Keratinocyte (primary cell): ENCODE measurements around the gene PLXNB2. TPM values are rescaled to one million over a fixed set of nuclear protein-coding genes. Genes with fewer than 3 reads are reported as not detected.

Experiments
- DNase-seq: peaks from one replicate; pipeline ENCODE4 v3.0.0-alpha.2; 2011; ENCODE audit warnings: low read depth, missing footprints, low spot score
- FAIRE-seq: peaks from 2 replicates; lab custom pipeline; 2011; peaks lifted over from hg19 to GRCh38; lab: Jason Lieb, UNC
- H2AFZ ChIP-seq: 2 replicates; pipeline ENCODE4 v1.6.0; 2012; ENCODE audit warnings: low read length, control low read depth, inconsistent platforms; ENCODE audit not compliant: control insufficient read depth
- H3K27ac ChIP-seq: 2 replicates; pipeline ENCODE4 v1.5.1; 2011; ENCODE audit warnings: low read length; ENCODE audit not compliant: control insufficient read depth, insufficient read depth
- H3K27me3 ChIP-seq: 3 replicates; pipeline ENCODE4 v1.6.0; 2011; ENCODE audit warnings: low read length; ENCODE audit not compliant: control insufficient read depth, insufficient read depth; ENCODE audit errors: extremely low read depth
- H3K36me3 ChIP-seq, 2 experiments: 2 replicates in 1 of 2; 3 replicates in 1 of 2; pipeline ENCODE4 v1.5.1; 2011; ENCODE audit warnings: low read length in 2 of 2, mild to moderate bottlenecking in 1 of 2; ENCODE audit not compliant: control insufficient read depth in 2 of 2, insufficient read depth in 2 of 2; ENCODE audit errors: extremely low read depth in 1 of 2
- H3K4me1 ChIP-seq: 3 replicates; pipeline ENCODE4 v1.5.1; 2011; ENCODE audit warnings: low read length; ENCODE audit not compliant: control insufficient read depth, insufficient read depth; ENCODE audit errors: extremely low read depth
- H3K4me2 ChIP-seq: 3 replicates; pipeline ENCODE4 v1.6.0; 2011; ENCODE audit warnings: low read depth, low read length; ENCODE audit not compliant: control insufficient read depth, insufficient read depth; ENCODE audit errors: extremely low read depth
- H3K4me3 ChIP-seq, 3 experiments: fragments of 200-600 bp in 1 of 3; sonication (generic) in 1 of 3; 2 replicates in 2 of 3; 3 replicates in 1 of 3; pipeline ENCODE4 v1.5.1; 2011 to 2016; ENCODE audit warnings: low read length in 3 of 3, mild to moderate bottlenecking in 3 of 3, control low read depth in 2 of 3, inconsistent platforms in 1 of 3, low read depth in 1 of 3, mixed read lengths in 1 of 3, mixed run types in 1 of 3, moderate library complexity in 1 of 3; ENCODE audit not compliant: control insufficient read depth in 2 of 3, insufficient read depth in 2 of 3; ENCODE audit errors: extremely low read depth in 1 of 3
- H3K79me2 ChIP-seq: 2 replicates; pipeline ENCODE4 v1.6.0; 2012; ENCODE audit warnings: low read length; ENCODE audit not compliant: control insufficient read depth, insufficient read depth
- H3K9ac ChIP-seq: 3 replicates; pipeline ENCODE4 v1.6.0; 2011; ENCODE audit warnings: low read length; ENCODE audit not compliant: control insufficient read depth, insufficient read depth; ENCODE audit errors: extremely low read depth
- H3K9me1 ChIP-seq: 3 replicates; pipeline ENCODE4 v1.6.0; 2011; ENCODE audit warnings: low read length; ENCODE audit not compliant: control insufficient read depth, insufficient read depth; ENCODE audit errors: extremely low read depth
- H3K9me3 ChIP-seq: 2 replicates; pipeline ENCODE4 v1.5.1; 2012; ENCODE audit warnings: low read depth, low read length; ENCODE audit not compliant: control insufficient read depth
- H4K20me1 ChIP-seq: 3 replicates; pipeline ENCODE4 v1.6.0; 2011; ENCODE audit warnings: low read length; ENCODE audit not compliant: control insufficient read depth, insufficient read depth; ENCODE audit errors: extremely low read depth
- EZH2 ChIP-seq: IDR thresholded peaks from one replicate; pipeline ENCODE4 v1.6.1; 2012; ENCODE audit warnings: inconsistent platforms, mild to moderate bottlenecking, low read length, moderate library complexity
- dilution Hi-C: fragments of 300-500 bp; cut with MboI; formaldehyde crosslinking; loops from one replicate; pipeline ENCODE4 v1.7.0; 2020; ENCODE audit warnings: low sequenced_read_pairs; ENCODE audit not compliant: extremely low pct_ligation_motif_present
- polyA plus RNA-seq, 5 experiments: library from polyadenylated mRNA; depleted of rRNA in 3 of 5; stranded (reverse) in 3 of 5; stranded (forward) in 1 of 5; unstranded in 1 of 5; fragments of >200 nt; gene quantifications; 1 replicate in 1 of 5; 2 replicates in 3 of 5; 3 replicates in 1 of 5; pipeline versions ENCODE4 v1.2.1 to v1.2.3, GENCODE V29; 2011 to 2012; ENCODE audit warnings: missing spikeins in 2 of 5, low read depth in 1 of 5, low replicate concordance in 1 of 5
- TF ChIP-seq, protein P1 (sequence below), 3 experiments: IDR thresholded peaks in 1 of 3; conservative IDR thresholded peaks in 1 of 3; optimal IDR thresholded peaks in 1 of 3; 2 replicates in 2 of 3; 3 replicates in 1 of 3; pipeline versions ENCODE3 to v1.5.1; 2011; ENCODE audit warnings: low read length in 3 of 3, mild to moderate bottlenecking in 3 of 3, moderate library complexity in 2 of 3, control low read depth in 1 of 3, inconsistent platforms in 1 of 3; ENCODE audit not compliant: insufficient read depth in 2 of 3; ENCODE audit errors: extremely low read depth in 1 of 3

PLXNB2 gene
- polyA plus RNA-seq, 1 donor (not counting 4 experiments of a cell fraction or from before 2014, with no cell fraction given), result 44.3 TPM

DNA sequence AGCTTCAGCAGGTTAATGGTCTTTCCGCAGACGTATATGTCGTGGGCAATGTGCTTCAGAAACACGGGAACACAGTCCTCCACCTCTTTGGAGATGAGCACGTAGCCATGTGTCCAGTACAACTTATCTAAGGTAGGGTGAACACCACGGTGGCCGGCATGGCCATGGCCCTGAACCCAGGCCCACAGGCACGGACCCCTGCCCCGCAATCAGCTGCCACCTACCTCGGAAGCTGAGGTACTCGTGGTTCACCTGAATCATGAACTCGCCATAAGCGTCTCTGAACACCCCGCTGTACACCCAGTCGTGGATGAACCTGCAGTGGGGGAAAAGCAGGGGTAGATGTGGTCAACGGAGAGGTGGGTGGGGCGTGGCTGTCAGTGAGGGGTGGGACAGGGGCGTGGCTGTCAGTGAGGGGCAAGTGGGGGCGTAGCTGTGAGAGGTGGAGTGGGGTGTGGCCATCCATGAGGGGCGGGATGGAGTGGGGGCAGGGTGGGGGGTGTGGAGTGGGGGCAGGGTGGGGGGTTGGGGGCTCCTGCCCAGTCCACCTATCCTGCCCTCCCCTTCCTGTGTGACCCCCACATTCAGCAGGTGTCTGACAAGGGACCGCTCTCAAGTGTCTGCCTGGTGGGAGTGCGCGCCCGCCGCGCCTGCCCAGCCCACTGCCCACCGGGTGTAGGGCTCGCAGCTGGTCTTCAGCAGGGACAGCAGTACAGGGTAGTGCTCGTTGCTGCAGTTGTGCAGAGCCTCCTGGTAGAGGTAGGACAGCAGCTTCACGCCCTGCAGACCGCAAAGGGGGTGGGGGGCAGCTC is 81.2 kb downstream of the PLXNB2 start:
- Histone ChIP-seq H3K27ac (no peak overlapping the region), H4K20me1 (no peaks in the 10 kb centered on the region), H3K4me1 (no peaks in the 10 kb centered on the region), H3K4me3 (no peak overlapping the region), H3K36me3 (peaks cover 11 to 35% of the 10 kb centered on the region in 2 experiments), H3K9me1 (no peaks in the 10 kb centered on the region), H3K9me3 (no peaks in the 10 kb centered on the region), H3K27me3 (no peaks in the 10 kb centered on the region), H3K79me2 (no peaks in the 10 kb centered on the region), H2AFZ (no peak overlapping the region), H3K4me2 (no peak overlapping the region), H3K9ac (no peak overlapping the region)
- DNase-seq, result no peak
- dilution Hi-C loops, result no loop called here
- TF ChIP-seq EZH2, result no peak
- TF ChIP-seq, protein P1, sequence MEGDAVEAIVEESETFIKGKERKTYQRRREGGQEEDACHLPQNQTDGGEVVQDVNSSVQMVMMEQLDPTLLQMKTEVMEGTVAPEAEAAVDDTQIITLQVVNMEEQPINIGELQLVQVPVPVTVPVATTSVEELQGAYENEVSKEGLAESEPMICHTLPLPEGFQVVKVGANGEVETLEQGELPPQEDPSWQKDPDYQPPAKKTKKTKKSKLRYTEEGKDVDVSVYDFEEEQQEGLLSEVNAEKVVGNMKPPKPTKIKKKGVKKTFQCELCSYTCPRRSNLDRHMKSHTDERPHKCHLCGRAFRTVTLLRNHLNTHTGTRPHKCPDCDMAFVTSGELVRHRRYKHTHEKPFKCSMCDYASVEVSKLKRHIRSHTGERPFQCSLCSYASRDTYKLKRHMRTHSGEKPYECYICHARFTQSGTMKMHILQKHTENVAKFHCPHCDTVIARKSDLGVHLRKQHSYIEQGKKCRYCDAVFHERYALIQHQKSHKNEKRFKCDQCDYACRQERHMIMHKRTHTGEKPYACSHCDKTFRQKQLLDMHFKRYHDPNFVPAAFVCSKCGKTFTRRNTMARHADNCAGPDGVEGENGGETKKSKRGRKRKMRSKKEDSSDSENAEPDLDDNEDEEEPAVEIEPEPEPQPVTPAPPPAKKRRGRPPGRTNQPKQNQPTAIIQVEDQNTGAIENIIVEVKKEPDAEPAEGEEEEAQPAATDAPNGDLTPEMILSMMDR (optimal IDR thresholded peaks at IDR 0.05 in 1 of 3, IDR thresholded peaks at IDR 0.05 in 1 of 3, conservative IDR thresholded peaks at IDR 0.05 in 1 of 3; ENCODE audit: extremely low read depth in 1 of 3, insufficient read depth in 2 of 3, low read length in 3 of 3), result no peak
- no peak for FAIRE-seq

DNA sequence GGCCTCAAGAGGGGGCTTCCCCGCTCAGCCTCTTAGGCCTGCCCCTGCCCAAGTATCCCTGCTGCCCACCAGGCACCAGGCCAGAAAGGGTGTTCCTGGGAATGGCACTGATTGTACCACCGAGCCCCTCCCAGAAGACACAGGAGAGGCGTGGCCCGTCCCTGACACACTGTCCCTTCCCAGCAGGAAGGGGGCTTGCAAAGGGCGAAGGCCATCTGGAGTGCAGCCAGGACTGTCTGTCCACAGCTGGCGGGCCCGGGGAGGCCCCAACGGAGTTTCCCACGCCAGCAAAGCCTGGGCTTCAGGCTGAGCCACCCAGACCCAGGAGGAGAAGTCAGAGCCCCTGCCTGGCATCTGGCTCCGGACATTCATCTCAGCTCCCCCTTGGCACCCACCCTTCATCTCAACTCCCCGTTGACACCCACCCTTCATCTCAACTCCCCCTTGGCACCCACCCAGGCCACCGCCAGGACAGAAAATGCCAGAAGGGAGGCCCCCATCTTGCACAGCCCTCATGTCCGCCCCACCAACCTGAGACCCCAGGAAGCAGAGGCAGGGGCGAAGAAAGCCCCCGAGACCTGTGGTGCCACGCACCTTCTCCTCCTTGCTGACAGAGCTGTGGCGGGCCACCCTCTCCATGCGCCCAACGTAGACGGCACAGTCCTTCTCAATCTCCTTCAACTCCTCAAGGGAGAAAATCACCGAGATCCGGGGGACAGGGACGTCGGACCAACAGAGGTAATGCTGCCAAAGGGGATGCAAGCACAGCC is 82.1 kb downstream of the PLXNB2 start:
- dilution Hi-C loops, result no loop called here
- no peak for FAIRE-seq
- Histone ChIP-seq H3K9ac (no peak overlapping the region), H3K79me2 (no peaks in the 10 kb centered on the region), H3K9me3 (no peaks in the 10 kb centered on the region), H3K9me1 (no peaks in the 10 kb centered on the region), H2AFZ (no peak overlapping the region), H3K4me1 (no peaks in the 10 kb centered on the region), H3K4me3 (no peak overlapping the region), H4K20me1 (no peaks in the 10 kb centered on the region), H3K27ac (no peak overlapping the region), H3K27me3 (no peaks in the 10 kb centered on the region), H3K4me2 (no peak overlapping the region), H3K36me3 (peaks cover 11 to 42% of the 10 kb centered on the region in 2 experiments)
- DNase-seq, result no peak
- no peak for TF ChIP-seq EZH2
- TF ChIP-seq, protein P1 (optimal IDR thresholded peaks at IDR 0.05 in 1 of 3, IDR thresholded peaks at IDR 0.05 in 1 of 3, conservative IDR thresholded peaks at IDR 0.05 in 1 of 3; ENCODE audit: extremely low read depth in 1 of 3, insufficient read depth in 2 of 3, low read length in 3 of 3), result no peak

Other genes with a start within 250 kb of the PLXNB2 start
- not detected in 3 replicates for gene TTLL8, start 249.3 kb downstream of the PLXNB2 start, polyA plus RNA-seq
- not detected in 3 replicates for gene MLC1, start 222.2 kb downstream of the PLXNB2 start, polyA plus RNA-seq
- not detected in 3 replicates for gene MOV10L1, start 217.6 kb downstream of the PLXNB2 start, polyA plus RNA-seq
- gene PANX2, start 136.9 kb downstream of the PLXNB2 start, polyA plus RNA-seq, result 0.22 to 0.68 TPM (median 0.32 TPM) in 3 replicates
- gene TRABD, start 121.7 kb downstream of the PLXNB2 start, polyA plus RNA-seq, result 22.7 to 38.0 TPM (median 31.7 TPM) in 3 replicates
- 14.4 to 32.1 TPM (median 22.0 TPM) in 3 replicates for gene SELENOO, start 106.6 kb downstream of the PLXNB2 start, polyA plus RNA-seq
- gene TUBGCP6, start 62.6 kb downstream of the PLXNB2 start, polyA plus RNA-seq, result 10.1 to 19.0 TPM (median 11.6 TPM) in 3 replicates
- gene HDAC10, start 56.4 kb downstream of the PLXNB2 start, polyA plus RNA-seq, result 4.7 to 12.4 TPM (median 8.2 TPM) in 3 replicates
- 10.1 to 17.9 TPM (median 11.1 TPM) in 3 replicates for gene MAPK12, start 46.0 kb downstream of the PLXNB2 start, polyA plus RNA-seq
- gene MAPK11, start 37.3 kb downstream of the PLXNB2 start, polyA plus RNA-seq, result 3.4 to 12.6 TPM (median 4.6 TPM) in 3 replicates
- 0.94 to 3.1 TPM (median 1.4 TPM) in 3 replicates for gene DENND6B, start 19.4 kb upstream of the PLXNB2 start, polyA plus RNA-seq
- 19.8 to 29.7 TPM (median 23.2 TPM) in 3 replicates for gene PPP6R2, start 35.7 kb upstream of the PLXNB2 start, polyA plus RNA-seq
- gene SBF1, start 167.4 kb upstream of the PLXNB2 start, polyA plus RNA-seq, result 16.2 to 34.4 TPM (median 25.8 TPM) in 3 replicates
- gene ADM2, start 173.9 kb upstream of the PLXNB2 start, polyA plus RNA-seq, result 0.21 to 0.54 TPM (median 0.27 TPM) in 3 replicates
- not detected in 3 replicates for gene MIOX, start 179.2 kb upstream of the PLXNB2 start, polyA plus RNA-seq
- 13.2 to 29.4 TPM (median 22.0 TPM) in 3 replicates for gene LMF2, start 200.1 kb upstream of the PLXNB2 start, polyA plus RNA-seq
- gene NCAPH2, start 200.6 kb upstream of the PLXNB2 start, polyA plus RNA-seq, result 11.0 to 16.4 TPM (median 11.4 TPM) in 3 replicates
- gene SCO2, start 218.0 kb upstream of the PLXNB2 start, polyA plus RNA-seq, result 1.9 to 4.3 TPM (median 2.4 TPM) in 3 replicates
- gene TYMP, start 222.4 kb upstream of the PLXNB2 start, polyA plus RNA-seq, result 25.5 to 121 TPM (median 40.3 TPM) in 3 replicates
- gene KLHDC7B, start 238.3 kb upstream of the PLXNB2 start, polyA plus RNA-seq, result 0.01 to 0.08 TPM in 2 of 3 replicates, not detected in the other